Nephron (organoid): ENCODE results near the gene SLC37A3.

Experiments
- H3K27ac Mint-ChIP-seq, 3 experiments: 2 replicates each; pipeline ENCODE4 v1.8.0; 2020; ENCODE audit warnings: mixed read lengths in 3 of 3, mild to moderate bottlenecking in 2 of 3, moderate library complexity in 1 of 3
- H3K27me3 Mint-ChIP-seq: 2 replicates; pipeline ENCODE4 v1.8.0; 2021; ENCODE audit warnings: low read depth, mild to moderate bottlenecking, moderate library complexity, mixed read lengths
- H3K36me3 Mint-ChIP-seq: 2 replicates; pipeline ENCODE4 v1.8.0; 2020; ENCODE audit warnings: low read depth, mixed read lengths
- H3K4me1 Mint-ChIP-seq: 2 replicates; pipeline ENCODE4 v1.8.0; 2020; ENCODE audit warnings: mixed read lengths
- H3K4me3 Mint-ChIP-seq, 3 experiments: 2 replicates each; pipeline ENCODE4 v1.8.0; 2020; ENCODE audit warnings: mild to moderate bottlenecking in 3 of 3, mixed read lengths in 3 of 3, moderate library complexity in 2 of 3
- H3K9me3 Mint-ChIP-seq: 2 replicates; pipeline ENCODE4 v1.8.0; 2020; ENCODE audit warnings: mixed read lengths
- TF ChIP-seq, protein P1 (sequence below), 3 experiments: fragments of 200-600 bp; sonication (generic); IDR thresholded peaks; one replicate each; pipeline ENCODE4 v1.5.0; 2021; ENCODE audit warnings: antibody characterized with exemption in 3 of 3; ENCODE audit not compliant: unreplicated experiment in 3 of 3

The SLC37A3 gene

GRCh38 chr7:140297192-140297591, 101.1 kb downstream of the SLC37A3 start:
- H3K9me3 Mint-ChIP-seq = no peaks in the 10 kb centered on the region
- H3K27ac Mint-ChIP-seq = no peak overlapping the region
- H3K36me3 Mint-ChIP-seq = no peaks in the 10 kb centered on the region
- no peaks in the 10 kb centered on the region for H3K4me1 Mint-ChIP-seq
- H3K4me3 Mint-ChIP-seq = no peak overlapping the region
- TF ChIP-seq, protein P1, sequence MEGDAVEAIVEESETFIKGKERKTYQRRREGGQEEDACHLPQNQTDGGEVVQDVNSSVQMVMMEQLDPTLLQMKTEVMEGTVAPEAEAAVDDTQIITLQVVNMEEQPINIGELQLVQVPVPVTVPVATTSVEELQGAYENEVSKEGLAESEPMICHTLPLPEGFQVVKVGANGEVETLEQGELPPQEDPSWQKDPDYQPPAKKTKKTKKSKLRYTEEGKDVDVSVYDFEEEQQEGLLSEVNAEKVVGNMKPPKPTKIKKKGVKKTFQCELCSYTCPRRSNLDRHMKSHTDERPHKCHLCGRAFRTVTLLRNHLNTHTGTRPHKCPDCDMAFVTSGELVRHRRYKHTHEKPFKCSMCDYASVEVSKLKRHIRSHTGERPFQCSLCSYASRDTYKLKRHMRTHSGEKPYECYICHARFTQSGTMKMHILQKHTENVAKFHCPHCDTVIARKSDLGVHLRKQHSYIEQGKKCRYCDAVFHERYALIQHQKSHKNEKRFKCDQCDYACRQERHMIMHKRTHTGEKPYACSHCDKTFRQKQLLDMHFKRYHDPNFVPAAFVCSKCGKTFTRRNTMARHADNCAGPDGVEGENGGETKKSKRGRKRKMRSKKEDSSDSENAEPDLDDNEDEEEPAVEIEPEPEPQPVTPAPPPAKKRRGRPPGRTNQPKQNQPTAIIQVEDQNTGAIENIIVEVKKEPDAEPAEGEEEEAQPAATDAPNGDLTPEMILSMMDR (IDR thresholded peaks at IDR 0.05; ENCODE audit: unreplicated experiment in 3 of 3) = no peak
- no peaks in the 10 kb centered on the region for H3K27me3 Mint-ChIP-seq

DNA sequence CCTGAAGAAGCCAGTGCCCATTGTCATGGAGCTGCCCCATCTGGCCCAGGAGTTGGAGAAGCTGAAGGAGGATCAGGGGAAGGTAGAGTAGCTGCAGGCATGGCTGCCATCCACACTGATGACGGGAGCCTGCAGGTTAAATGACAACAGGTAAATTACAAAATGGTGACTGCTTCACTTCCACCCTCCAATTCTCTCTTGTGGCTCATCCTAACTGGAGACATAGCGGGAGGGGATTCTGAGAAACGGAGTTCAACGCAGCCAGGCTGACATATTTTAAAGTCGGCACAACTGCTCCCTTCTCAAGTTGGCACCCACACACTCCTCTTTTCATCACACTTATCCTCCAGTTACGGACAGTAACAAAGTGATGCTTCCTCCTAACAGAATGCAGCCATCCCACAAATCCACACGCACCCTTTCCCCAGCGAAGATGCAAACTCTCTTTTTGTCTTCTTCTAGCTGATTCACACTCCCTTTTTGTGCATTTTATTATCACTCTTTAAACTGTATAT, 103.0 kb downstream of the SLC37A3 start:
- Mint-ChIP-seq H3K27me3 (no peaks in the 10 kb centered on the region), H3K4me1 (no peaks in the 10 kb centered on the region), H3K36me3 (no peaks in the 10 kb centered on the region), H3K27ac (no peak overlapping the region), H3K4me3 (no peak overlapping the region), H3K9me3 (no peaks in the 10 kb centered on the region)
- TF ChIP-seq, protein P1 (IDR thresholded peaks at IDR 0.05; ENCODE audit: unreplicated experiment in 3 of 3) = no peak

DNA sequence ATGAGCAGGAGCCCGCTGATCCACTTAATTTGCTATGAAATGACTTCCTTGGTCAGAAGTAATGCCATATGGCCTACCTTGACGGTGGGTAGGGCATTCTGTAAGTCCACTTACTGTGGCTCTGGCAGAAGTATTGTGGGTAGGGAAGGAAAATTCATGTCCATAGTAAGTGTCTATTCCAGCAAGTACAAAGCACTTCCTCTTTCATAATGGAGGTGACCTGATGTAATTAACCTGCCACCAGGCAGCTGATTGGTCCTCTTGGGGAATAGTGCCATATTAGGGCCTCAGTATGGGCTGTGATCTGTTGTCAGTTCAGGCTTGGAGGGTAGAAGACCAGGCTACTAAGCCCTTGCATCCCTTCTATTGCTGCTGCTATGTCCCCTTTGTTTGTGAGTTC, 103.9 kb downstream of the SLC37A3 start:
- Mint-ChIP-seq H3K4me3 (no peak overlapping the region), H3K27ac (no peak overlapping the region), H3K9me3 (no peaks in the 10 kb centered on the region), H3K27me3 (no peaks in the 10 kb centered on the region), H3K4me1 (no peaks in the 10 kb centered on the region), H3K36me3 (no peaks in the 10 kb centered on the region)
- TF ChIP-seq, protein P1 (IDR thresholded peaks at IDR 0.05; ENCODE audit: unreplicated experiment in 3 of 3) = no peak

DNA sequence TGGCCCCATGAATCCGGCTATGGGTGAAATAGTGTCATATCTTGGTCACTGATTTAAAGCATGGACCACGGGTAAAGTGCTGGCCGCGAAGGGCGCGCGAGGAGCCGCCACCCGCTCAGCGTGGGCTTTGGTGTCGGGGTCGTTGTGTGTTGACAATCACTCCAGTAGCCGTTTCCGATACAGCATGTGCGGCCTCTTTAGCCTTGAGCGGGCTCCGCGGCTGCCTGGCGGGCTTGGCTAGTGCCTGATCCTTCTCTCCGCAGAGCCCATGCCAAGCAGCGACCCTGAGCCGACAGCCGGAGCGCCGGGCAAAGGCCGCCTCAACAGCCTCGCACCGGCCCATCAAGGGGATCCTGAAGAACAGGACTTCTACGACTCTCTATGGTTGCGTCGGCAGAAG, 105.9 kb downstream of the SLC37A3 start:
- no peaks in the 10 kb centered on the region for H3K36me3 Mint-ChIP-seq
- H3K27me3 Mint-ChIP-seq = no peaks in the 10 kb centered on the region
- H3K27ac Mint-ChIP-seq = no peak overlapping the region
- no peaks in the 10 kb centered on the region for H3K4me1 Mint-ChIP-seq
- no peaks in the 10 kb centered on the region for H3K9me3 Mint-ChIP-seq
- no peak overlapping the region for H3K4me3 Mint-ChIP-seq
- TF ChIP-seq, protein P1 (IDR thresholded peaks at IDR 0.05; ENCODE audit: unreplicated experiment in 3 of 3) = no peak

DNA sequence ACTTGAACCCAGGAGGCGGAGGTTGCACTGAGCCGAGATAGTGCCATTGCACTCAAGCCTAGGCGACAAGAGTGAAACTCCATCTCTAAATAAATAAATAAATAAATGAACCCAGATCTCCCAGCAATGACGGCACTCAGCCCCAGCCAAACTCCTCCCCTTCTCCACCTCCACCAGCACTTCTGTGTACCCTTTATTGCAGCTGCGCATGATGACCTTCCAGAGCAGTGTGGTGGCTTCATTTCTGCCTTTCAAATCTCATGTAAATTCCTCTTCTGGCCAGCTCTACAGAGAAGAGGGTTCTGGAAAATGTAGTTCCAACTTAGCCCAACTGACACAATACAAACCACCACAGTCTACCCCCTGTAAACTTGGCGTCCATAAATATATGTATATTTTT, 108.5 kb downstream of the SLC37A3 start:
- no peaks in the 10 kb centered on the region for H3K36me3 Mint-ChIP-seq
- H3K27me3 Mint-ChIP-seq = no peaks in the 10 kb centered on the region
- no peaks in the 10 kb centered on the region for H3K4me1 Mint-ChIP-seq
- no peaks in the 10 kb centered on the region for H3K9me3 Mint-ChIP-seq
- no peak overlapping the region for H3K27ac Mint-ChIP-seq
- TF ChIP-seq, protein P1 (IDR thresholded peaks at IDR 0.05; ENCODE audit: unreplicated experiment in 3 of 3) = no peak
- H3K4me3 Mint-ChIP-seq = no peak overlapping the region

DNA sequence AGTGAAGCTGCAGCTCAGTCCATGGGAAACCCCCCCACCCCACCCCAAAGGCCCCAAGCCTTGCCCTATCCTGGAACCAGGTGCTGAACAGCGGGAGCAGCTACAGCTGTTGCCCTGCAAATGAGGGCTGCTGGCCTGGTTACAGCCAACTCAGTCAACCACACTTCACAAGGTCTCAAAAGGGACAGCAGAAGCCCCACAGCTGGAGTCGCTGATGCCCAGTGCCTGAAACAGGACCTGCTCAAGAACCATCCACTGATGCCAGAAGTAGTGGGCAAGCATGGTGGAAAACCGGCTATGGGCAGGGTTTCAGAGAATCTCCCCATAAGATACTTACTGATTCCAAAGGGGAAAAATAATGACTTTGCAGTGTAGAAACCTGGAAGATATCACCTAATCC, 110.3 kb downstream of the SLC37A3 start:
- Mint-ChIP-seq H3K9me3 (no peaks in the 10 kb centered on the region), H3K4me3 (no peak overlapping the region), H3K27ac (no peak overlapping the region), H3K27me3 (no peaks in the 10 kb centered on the region), H3K4me1 (no peaks in the 10 kb centered on the region), H3K36me3 (no peaks in the 10 kb centered on the region)
- TF ChIP-seq, protein P1 (IDR thresholded peaks at IDR 0.05; ENCODE audit: unreplicated experiment in 3 of 3) = no peak
